NCI-H2171 treated with DMSO at 0.1 percent for 48 hours (cell line): ENCODE data around the gene SAE1.
"Not testable (repeated sequence)": the region's sequence is repeated elsewhere in the genome, so short reads cannot be mapped to it uniquely, and the experiment has no call there.

Source experiments
- DNase-seq: peaks from one replicate; lab custom pipeline; 2025; lab: John Stamatoyannopoulos, UW

The SAE1 gene

DNA sequence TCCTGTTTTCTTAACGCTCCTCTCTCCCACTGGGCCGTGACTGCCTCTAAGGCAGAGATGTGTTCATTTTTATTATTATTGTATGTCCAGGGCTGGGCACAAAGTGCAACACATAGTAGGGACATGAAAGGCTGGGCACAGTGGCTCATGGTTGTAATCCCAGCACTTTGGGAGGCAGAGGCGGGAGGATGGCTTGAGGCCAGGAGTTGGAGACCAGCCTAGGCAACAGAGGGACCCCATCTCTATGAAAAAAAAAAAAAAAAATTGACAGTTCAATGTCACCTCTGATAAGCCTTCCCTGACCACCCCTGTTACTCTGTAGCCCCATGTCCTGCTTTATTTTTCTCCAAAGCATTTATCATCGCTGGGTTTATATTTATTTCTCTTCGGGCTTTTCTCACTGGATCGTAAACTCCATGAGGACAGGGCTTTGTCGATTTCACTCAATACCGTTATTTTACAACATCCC is 481 bp upstream of the SAE1 start:
- no peak for DNase-seq

DNA sequence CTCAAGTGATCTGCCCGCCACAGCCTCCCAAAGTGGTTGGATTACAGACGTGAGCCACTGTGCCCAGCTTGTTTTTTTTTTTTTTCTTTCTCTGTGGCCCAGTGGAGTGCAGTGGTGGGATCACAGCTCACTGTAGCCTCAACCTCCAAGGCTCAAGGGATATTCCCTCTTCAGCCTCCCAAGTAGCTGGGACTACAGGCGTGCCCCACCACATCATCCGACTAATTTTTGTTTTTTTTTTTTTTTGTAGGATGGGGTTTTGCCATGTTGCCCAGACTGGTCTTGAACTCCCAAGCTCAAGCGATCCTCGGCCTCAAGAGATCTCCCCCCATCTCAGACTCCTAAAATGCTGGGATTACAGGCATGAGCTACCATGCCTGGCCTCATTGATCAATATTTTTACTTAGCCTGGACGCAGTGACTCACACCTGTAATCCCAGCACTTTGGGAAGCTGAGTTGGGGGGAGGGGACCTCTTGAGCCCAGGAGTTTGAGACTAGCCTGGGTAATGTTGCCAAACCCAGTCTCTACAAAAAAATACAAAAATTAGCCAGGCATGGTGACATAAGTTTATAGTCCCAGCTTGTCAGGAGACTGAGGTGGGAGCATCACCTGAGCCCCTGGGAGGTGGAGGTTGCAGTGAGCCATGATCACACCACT is 1.7 kb downstream of the SAE1 start:
- DNase-seq, result no peak

DNA sequence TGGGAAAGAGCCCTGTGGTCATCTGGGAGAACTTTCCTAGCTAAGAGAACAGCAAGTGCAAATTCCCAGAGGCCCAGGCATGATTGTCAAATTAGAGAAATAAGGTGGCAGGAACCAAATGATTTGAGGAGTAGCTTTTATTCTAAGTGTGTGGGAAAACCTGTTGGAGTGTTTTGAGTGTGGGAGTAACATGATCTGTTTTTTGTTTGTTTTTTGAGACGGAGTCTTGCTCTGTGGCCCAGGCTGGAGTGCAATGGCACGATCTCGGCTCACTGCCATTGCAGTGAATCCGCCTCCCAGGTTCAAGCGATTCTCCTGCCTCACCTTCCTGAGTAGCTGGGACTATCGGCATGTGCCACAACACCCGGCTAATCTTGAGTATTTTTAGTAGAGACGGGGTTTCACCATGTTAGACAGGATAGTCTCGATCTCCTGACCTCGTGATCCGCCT is 2.4 kb downstream of the SAE1 start:
- no peak for DNase-seq

DNA sequence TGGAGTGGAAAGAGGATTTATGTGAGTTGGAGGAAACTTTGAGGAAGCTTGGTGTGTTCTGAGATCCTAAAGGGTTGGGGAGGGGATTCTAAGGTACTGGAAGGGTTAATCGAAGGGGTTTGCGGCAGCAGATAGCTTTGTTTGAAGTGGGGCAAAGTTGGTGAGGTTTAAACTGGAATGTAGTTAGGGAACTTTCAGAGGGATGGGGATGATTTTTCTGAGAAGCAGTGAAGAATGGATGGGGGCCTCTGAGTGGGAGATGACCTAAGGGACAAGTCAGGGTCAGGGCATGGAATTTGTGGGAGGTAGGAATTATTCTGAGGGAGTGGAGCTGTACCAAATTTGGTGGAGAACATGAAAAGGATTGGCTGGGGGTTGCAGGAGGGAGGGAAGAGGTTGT is 3.9 kb downstream of the SAE1 start:
- no peak for DNase-seq

DNA sequence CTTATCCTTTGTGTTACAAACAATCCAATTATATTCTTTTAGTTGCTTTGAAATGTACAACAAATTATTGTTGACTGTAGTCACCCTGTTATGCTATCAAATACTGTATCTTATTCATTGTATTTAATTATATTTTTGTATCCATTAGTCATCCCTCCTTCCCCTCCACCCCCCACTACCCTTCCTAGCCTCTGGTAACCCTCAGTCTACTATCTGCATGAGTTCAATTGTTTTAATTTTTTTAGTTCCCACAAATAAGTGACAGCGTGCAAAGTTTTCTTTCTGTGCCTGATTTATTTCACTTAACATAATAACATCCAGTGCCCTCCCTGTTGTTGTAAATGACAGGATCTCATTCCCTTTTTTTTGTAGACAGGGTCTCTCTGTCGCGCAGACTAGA is 4.5 kb downstream of the SAE1 start:
- DNase-seq, result no peak

DNA sequence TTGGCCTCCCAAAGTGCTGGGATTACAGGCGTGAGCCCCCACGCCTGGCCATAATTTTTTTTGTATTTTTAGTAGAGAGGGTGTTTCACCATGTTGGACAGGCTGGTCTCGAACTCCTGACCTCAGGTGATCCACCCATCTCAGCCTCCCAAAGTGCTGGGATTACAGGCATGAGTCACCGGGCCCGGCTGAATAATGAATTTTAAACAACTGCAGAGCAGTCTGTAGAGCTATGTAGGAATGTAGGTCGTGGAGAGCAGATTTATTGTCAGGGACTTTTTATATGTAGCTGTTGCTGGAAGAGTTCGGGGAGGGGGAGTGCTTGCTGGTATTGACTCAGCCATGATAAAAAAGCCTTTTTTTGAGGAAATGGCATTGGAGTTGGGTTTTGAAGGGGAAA is 10.6 kb downstream of the SAE1 start:
- DNase-seq, result not testable (repeated sequence)

DNA sequence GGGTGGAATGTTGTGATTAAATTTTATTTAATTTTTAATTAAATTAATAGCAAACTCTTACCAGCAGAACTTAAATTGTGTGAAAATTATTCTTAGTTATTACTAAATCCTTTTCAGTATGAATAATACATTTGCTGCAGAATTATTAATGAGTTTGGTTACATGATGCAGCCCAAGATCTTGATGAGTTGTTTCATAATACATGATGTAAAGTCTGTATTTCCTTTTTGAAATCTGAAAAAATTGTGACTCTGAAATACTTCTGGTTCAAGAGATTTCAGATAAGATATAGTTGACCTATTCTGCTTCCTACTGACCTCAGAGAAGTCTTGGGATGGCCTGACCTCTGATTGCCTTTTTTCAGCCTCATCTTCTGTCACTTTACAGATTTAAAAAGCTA is 11.1 kb downstream of the SAE1 start:
- DNase-seq, result no peak

DNA sequence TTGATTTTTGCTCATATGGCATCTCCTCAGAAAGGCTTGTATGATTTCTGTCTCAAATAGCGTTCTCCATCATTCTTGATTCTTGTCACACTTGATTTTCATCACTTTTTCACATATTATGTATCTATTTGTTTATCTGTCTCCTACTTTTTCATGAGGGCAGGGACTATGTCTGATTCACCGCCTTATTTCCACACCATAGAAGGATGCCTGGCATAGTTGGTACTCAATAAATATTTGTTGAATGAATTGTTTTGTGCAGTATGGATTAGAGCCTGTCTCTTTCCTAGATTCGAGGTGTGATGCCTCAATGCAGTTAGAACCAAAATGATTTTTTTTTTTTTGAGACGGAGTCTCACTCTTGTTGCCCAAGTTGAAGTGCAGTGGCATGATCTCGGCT is 12.1 kb downstream of the SAE1 start:
- no peak for DNase-seq

DNA sequence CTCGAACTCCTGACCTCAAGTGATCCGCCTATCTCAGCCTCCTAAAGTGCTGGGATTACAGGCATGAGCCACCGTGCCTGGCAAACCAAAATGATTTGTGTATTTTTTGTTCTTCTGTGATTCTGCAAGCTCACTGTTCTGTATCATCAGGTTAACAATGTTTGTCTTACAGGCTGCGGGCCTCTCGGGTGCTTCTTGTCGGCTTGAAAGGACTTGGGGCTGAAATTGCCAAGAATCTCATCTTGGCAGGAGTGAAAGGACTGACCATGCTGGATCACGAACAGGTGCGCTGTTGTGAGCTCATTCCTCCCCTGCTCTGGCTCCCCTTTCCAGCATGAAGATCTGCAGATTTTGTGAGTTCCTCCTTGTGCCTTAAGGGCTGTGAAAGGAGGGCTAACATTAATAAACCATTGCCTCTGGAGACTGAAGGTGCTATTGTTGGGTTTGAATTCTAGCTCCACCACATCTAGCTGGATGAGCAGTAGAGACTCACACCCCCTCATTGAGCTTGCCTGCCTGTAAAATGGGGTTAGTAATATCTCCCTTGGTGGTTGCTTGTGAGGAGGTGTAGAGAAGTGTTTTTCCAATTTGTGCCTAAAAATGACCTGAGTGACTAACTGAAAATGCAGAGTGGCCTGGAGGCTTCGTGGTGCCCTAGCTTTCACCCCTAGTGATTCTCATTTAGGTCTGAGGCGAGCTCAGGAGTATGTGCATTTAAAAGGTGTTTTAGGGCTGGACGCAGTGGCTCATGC is 12.9 kb downstream of the SAE1 start:
- no peak for DNase-seq

DNA sequence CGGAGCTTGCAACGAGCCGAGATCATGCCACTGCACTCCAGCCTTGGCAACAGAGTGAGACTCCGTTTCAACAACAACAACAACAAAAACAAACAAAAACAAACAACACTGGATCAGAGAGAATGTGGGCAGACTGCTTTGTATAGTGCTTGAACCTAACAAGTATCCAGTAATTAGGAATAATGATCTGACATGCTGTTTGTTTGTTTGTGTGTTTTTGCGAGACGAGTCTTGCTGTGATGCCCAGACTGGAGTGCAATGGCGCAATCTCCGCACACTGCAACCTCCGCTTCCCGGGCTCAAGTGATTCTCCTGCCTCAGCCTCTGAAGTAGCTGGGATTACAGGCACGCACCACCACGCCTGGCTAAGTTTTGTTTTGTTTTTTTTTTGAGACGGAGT is 14.0 kb downstream of the SAE1 start:
- DNase-seq, result no peak

DNA sequence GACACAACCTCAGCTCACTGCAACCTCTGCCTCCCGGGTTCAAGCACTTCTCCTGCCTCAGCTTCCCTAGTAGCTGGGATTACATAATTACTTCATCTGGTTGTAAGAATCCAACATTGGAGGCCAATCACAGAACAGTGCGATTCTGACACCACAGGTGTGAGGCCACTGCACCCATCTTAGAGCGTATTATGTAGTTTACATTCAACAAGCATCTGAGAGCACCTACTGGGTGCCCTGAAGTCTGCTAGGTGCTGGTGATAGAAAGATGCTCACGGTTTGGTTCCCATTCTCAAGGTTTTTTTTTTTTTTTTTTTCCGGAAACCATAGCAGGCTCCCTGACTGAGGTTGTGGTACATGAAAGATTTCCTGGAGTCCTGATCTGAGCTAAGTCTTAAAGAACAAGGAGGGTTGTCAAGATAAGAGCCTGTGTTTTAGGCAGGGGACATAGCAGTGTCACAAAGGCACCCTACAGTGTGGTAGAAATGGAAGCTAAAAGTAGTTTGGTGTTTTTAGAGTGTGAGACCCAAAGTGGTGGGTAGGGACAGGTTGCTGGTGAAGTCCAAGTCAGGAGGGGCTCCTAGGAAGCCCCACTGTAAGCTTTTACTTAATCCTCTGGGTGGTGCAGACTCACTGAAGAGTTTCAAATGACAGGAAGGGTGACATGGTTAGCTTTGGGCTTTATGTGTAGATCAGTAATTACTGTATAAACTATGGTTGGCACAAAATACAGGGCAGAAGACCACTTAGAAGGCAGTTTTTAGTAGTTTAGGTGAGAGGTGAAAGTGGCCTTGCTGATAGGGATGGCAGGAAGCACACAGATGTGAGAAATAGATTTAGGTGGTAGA is 15.2 kb downstream of the SAE1 start:
- no peak for DNase-seq

DNA sequence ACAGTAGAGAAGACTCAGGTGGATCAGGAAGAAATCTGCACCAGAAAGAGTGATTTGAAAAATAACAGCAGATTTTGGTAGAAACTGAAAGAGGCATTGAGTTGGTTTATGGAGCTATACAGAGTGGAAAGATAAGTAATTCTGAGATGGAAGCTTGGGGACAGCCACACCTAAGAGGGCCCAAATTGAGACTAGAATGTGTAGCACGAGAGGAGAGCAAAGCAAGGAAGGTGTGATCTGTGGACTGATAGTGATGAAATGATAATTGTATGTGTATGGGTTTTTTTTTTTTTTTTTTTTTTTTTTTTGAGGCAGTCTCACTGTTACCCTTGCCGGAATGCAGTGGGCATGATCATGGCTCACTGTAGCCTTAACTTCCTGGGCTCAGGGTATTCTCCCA is 16.3 kb downstream of the SAE1 start:
- DNase-seq, result no peak

DNA sequence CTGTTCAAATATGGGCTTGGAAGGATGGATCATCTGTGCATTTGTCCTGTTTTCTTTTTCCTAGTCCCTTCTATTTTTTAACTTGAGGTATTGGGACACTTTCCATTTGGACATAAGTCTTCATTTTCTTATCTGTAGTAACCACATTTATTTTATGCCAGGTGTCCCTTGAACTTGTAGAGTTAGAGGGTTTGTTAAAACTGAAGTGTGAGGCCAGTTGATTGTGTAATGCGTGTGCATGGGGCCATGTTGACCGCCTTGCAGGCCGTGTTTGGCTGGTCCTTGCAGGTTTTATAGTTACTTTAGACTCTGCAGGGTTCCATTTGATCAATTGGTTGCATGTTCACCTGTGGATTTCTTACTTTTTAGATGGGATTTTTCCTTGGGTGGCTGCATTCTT is 21.0 kb downstream of the SAE1 start:
- no peak for DNase-seq

DNA sequence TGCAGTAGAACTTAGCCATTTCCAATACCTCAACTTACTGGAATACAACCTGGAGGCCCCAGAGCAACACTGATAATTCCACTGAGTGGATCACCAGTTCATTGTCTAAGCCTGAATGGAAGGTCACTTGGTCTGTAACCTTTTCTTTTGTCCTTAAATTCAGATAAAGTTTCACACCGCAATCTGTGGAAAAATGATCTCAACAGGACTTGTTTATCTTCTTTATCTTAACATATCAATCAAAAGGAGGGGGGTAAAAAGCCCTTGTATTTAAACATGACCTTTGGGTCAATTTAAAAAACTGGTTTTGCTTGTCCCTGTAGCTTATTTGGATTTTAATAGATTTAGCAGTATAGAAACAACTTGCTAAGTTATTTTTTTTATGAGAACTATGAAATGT is 21.6 kb downstream of the SAE1 start:
- DNase-seq, result no peak

DNA sequence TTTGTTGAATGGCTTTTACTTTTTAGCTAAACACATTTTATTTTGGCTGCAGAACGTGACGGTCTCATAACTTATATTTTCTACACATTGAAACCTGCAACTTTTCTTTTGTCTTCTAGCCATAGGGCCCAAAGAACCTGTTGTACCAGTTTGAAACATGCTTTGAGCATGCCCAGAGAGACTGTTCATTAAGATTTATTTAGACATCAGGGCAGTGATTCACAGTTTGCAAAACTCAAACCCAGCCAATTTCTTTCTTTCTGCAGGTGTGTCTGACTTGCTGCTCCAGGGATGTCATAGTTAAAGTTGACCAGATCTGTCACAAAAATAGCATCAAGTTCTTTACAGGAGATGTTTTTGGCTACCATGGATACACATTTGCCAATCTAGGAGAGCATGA is 22.0 kb downstream of the SAE1 start:
- DNase-seq, result no peak

DNA sequence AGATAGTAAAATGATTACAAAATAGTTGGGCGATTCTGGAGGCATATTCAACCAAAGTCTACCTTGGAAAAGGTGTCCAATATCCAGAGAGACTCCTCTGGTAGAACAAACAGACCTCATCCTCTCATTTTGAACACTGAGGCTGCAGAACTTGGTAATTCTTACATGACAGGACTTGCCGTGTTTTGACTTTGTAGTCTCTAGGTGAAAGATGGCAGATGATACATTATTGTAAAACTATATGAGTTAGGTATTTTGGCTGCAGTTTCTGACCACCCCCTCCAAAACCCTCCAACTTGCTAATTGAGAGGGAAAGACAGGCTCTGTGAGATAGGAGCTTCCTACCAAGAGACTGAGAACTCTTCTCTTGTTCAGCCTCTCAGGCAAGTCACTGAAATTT is 22.6 kb downstream of the SAE1 start:
- no peak for DNase-seq

DNA sequence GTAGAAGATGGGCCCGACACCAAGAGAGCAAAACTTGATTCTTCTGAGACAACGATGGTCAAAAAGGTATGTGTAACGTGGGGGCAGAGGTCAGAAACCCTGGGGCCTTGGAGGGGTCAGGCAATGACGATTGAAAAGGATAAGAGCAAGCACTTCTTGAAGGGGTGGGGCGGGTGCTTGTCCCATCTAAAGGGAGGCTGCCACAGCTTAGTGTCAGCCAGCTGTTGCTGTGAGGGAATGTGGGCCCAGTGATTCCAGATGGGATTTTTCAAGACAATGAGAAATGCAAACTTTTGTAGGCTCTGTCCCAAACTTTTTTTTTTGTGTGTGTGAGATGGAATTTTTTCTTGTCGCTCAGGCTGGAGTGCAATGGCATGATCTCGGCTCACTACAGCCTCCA is 24.5 kb downstream of the SAE1 start:
- no peak for DNase-seq

DNA sequence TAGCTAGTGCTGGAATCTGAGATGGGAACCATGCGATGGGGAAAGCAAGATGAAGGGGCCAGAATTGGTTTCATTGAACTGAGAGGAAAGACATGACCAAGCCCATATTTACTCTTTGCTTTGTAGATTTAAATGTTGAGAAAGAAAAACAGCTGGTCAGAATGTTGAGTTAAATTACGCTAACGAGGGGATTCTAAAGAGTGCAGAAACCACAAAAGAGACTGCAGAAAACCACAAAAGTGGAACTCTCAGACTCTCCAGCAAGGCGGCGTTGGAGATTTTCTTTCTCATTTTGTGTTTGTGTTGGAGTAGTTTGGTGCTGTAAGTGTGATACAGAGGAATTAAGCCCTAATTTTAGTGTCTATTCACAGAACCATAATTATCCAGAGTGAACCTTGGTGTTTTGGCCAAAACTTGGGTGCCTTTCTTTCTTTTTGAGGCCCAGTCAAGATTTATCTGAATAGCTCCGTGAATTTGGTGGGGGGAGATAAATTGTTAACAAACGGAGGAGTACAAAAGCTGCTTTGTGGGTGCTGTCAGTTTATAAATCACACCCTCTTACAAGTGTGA is 26.3 kb downstream of the SAE1 start:
- no peak for DNase-seq

DNA sequence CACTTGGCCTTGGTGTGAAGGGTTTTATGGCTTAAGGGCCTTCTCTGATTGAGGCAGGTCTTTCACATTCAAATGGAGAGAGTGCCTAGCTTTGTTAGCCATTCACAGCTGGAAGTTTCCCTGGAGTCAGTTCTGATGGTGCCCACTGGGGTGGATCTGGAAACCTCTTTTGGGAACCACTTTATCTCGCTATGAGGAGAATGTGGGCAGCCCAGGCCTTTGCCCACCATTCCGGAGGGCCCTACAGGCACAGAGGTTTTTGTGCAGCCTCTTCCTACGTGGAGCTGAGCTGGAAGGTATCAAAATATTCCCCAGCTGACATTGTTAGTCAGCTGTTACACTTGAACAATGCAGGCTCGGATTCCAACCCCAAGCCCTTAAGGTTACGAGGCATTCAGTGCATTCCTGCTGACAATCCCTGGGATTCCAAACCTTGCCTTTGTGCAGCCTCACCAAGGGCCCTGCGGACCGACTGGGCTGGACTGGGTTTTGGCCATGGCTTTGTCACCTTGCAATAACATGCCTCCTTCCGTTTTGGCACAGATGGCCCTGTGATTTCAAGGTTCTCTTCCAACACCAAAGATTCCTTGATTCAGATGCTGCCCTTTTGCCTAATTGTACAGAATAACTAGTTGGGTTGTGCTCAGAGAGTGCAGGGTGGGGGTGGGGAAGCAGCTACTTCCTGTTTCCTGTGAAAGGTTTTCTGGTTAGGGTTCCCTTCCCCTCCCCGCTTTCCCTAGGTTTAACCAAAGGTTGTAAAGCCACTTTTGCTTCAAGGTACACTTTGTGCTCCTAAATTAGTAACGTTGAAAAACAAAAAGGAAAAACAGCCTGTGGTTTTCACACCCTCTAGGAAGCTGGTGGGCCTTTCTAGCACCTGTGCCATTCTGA is 27.0 kb downstream of the SAE1 start:
- no peak for DNase-seq

DNA sequence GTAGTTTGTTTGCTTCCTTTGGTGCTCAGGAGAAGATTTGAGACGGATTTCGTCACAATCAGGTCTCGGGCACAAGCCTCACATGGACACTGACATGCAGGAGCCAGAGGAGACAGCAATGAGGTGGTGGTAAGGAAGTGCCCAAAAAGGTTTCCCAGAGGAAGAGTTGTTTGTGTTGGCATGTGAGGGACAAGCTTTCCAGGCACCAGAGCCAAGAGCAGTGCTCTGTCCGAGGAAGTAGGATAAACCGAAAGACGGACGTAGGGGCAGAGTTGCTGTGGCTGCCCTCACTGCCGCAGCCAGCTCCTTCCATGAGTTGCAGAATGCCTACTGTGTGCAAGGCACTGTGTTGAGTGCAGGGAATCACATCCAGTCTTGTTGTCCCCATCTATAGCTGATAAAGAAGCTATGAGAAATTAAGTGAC is 27.7 kb downstream of the SAE1 start:
- DNase-seq, result no peak

DNA sequence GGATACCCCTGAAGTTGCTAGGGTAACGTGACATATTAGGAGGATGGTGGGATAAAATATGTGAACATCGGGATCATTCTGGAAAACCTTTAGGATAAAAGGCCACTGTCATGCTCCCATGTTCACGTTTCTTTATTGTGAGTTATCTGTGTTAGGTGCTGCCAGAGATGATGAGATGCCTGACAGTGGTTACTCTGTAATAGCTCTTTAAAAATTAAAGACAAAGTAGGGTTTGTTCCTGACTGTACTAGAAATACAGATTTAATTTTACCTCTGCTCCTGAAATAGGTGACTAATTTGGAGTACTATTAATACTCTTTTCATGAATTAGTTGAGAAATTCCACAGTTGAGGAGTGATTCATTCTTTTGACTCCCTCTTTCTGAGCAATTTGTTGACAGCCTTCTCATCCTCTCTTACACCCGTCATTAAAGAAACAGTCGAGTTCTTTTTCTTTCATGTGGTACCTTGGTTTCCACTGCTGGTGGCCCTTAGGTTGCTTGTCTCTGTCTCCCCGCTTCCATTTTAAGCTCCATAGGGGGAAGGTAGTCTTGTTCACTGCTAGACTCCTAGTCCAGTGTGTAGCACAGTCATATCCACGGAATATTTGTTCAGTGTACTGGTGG is 28.4 kb downstream of the SAE1 start:
- no peak for DNase-seq
